HG02678 (cell line): ENCODE data around the gene SERP2.

Source experiments
- ATAC-seq: cut with Tn5 transposase; IDR thresholded peaks from one replicate; pipeline ENCODE4 v1.9.1; 2021; ENCODE audit warnings: mild to moderate bottlenecking, moderate library complexity; ENCODE audit not compliant: unreplicated experiment

The SERP2 gene

DNA sequence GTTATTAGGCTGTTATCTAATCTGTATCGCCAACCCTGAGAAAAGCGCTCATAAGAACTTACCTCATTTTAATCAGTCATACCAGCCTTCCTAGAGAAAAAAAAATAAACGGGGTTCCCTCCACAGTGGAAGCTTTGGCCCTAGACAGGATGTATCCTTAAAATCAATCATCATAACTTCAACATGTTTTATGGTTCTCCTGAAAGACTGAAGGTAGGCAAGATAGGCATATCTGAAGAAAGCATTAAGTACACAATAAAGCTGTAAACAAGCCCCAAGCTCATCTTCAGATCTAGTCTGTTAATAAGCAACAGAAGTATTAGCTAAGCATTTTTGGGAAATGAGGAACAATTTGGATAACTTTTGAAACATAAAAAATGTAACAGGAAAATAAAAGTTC, 18.7 kb upstream of the SERP2 start:
- ATAC-seq: no peak

DNA sequence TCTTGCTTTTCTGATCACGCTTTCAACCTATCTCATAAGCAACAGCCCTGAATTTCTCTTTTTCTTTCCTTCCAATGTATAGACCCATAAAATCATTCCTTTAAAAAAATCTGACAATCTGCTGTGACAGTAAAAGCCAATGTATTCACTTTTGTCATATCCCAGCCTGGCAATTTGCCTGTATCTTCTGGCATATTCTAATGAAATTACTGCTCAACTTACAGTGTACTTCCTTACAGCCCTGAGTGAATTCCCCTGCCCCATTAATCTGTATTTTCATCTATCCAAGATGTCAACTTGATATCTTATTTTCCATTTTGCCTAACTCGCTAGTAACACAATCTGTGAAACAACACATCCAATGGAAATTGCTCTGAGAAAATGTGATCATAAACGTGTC, 18.0 kb upstream of the SERP2 start:
- no peak for ATAC-seq

DNA sequence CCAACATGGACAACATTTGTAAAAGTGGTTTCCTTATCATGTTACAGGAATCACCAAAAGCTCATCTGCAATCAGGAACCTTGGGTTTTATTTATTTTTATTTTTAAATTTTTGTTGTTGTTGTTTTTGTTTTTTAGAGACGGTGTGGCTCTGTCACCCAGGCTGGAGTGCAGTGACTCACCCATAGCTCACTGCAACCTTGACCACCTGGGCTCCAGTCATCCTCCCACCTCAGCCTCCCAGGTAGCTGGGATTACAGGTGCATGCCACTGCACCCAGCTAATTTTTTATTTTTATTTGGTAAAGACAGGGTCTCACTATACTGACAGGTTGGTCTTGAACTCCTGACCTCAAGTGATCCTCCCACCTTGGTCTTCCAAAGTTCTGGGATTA, 13.6 kb upstream of the SERP2 start:
- ATAC-seq: no peak

DNA sequence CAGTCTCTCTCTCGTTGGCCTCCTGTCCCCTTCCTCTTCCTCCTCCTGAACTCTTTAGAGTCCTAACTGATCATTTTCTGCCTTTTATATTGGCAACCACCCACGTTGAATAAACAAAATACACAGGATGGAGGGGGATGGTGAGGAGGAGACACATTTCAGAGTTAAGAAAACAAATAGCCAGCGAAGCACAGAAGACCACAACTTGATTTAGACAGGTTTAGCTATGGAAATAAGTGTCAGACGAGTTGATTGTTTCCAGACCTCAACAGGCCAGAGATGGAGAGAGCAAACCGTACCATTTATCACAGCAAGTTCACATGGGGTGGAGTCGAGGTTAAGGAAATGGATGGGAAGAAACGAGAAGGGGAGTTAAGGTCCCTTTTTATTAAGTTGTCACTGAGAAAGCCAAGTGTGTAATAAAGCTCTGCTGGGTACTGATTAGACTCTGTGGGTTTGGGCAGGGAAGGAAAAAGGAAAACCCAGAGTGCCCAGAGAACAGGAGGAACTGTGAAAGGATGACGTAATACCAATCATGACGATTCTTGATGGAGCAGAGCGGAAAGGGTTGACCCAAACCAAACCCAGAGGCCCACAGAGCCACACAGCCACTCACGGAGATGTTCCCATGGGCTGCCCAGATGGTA, 11.1 kb upstream of the SERP2 start:
- ATAC-seq: no peak

DNA sequence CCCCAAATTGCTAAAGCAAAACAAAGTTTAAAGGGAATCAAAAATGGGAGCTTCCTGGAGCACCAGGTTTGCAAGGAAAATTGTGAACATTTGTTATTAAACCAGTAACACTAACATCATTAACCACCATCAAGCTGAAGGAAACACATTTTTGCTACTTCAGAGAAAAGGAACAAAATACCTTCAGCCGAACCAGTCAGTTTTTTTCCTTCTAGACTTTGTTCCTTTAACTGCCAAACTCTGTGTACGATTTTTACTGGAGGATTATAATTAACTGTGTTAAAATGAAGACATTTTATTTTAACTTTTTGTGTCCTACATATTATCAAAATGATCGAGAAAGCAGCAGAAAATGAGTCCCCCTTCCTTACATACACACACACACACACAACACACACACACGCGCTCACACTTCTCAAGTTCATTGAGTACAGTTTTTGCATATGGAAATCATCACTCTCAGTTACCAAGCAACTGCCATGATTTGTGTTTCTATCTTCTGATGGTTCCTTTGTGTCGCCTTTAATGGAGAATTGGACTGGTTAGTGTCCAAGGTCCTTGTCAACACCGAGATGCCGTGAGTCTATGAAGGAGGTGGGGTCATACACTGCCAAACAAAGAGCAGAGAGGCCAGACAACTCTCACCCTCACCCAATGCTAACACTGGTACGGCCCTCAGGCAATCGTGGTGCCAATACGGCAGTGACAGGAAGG, 9.8 kb upstream of the SERP2 start:
- no peak for ATAC-seq

DNA sequence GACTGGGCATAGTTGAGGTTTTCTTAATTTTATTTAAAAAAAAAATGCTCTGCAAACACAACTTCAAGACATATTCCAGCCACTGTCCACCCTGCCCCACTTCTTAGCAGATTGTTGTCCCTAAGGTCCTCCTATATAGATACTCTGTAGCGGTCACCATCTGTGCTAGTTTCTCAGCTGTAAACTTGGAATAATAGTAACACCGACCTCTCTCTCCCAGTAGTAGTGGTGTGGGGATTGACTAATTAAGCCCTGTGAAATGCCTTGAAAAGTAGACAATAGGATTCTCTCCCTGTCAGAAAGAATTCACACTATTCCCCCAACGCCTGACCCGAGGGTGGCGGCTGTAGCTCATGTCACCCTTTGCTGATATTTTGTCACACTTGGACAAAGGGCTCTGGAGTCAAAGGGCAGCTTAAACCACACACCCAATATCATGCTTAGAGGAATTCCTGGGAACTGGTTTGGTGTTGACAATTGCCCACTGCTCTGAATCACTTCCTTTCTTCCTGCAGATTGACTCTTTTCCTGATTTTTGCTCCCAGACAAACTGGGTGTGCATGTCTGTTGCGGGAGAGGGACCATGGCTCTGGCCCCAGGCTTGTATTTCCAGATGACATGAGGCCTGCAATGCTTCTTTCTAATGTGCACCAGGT, 9.2 kb upstream of the SERP2 start:
- no peak for ATAC-seq

DNA sequence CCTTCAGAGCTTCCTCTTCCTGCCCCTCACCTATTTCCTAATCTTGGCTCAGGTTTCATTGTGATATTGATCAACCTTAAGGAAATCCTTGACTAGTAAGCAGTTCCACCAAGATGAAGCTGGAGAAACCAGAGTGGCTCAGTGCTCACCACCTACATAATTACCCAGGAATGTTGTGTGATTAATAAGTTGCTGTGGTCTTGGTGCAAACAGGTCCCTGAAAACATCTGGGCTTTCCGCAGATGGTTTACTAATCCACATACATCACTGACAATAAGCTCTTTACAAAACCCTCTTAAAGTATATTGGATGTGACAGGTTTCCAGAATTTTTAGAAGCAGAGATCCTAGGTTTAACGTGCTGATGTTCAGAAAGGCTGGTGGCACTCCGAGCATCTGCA, 8.6 kb upstream of the SERP2 start:
- no peak for ATAC-seq

DNA sequence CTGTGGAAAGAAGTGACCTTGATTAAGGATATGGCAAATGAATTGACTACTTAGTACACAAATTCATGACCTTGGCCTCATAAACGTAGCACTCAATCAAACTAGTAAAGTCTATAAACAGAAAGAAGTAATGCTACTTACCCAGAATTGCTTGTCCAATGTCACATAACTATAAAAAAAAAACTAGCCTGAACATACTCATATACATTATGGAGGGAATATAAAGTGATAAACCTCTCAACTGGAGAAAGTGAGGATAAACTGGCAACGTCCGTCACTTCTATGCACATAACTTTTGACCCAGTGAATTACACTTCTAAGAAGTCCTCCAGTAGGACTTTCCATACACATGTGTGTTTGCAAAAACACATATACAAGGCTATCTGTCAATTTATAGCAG, 7.7 kb upstream of the SERP2 start:
- ATAC-seq: no peak

DNA sequence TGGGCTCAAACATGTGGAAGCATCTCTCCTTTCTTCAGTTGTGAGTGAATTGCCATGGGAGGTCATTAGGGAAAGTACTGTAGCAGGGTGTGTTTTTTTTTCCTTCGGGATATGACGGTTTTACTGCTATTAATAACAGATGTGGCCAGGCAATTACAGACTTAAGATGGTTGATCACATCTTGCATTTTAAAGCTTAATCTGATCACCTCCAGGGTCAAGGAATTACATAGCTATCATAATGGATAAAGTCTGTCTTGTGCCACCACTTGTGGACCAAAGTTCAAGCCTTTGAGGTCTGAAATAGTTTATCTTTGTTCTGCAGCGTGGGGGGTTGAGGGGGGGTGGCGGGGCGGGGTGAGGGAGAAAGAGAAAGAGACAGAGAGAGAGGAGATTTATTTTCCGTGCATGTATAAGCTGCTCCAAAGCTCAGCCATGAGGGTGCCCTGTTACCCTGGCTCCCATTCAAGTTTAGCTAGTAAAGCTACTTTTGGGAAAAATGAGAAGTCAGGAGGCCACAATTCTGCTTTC, 5.5 kb upstream of the SERP2 start:
- no peak for ATAC-seq

DNA sequence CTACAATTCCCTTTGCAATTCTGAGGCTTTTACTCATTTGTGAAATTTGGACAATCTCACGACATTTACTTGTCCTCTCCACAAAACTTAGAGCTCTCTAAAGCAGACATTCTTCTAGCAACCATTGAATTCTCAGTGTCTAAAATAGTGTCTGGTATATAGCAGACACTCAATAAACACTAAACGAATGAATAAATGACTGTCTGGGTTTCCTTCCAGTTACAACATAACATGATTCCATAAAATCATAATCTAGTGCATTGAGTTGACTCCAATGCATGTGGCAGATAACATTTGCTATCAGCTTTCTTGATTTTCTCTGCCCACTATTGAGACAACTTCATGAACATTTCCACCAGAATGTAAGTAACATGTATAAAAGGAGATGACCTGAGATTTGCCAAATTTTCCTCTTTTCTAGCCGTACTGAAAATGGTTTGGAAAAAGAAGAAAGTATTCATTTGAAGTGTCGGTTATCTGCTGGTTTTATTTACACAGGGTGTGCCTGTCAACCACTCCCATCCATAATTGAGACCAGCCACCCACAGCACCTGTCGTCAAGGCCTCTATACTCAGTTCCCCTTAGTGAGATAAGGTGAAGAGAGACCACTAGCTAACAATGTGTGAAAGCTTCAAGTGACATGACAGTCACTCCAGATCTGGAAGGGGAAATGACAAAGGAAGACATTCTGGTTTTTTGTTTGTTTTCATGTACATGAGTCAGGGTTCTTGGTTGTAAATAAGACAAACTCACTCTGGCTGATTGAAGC, 4.8 kb upstream of the SERP2 start:
- no peak for ATAC-seq

DNA sequence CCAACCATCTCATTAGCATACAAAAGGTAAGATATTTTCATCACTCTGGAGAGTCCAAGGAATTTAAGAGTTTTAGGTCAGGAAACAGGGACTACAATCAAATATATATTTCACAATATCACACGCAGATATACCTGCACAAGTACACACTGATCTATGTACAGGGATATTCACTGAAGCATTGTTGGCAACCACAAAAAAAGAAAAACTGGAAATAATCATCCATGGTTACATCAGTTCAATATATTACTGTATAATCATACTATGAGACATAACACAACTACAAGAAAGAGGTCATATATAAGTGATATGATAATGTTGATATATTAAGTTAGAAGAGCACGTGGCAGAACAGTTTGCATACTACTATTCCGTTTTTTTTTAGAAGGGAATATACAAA, 2.2 kb upstream of the SERP2 start:
- no peak for ATAC-seq

DNA sequence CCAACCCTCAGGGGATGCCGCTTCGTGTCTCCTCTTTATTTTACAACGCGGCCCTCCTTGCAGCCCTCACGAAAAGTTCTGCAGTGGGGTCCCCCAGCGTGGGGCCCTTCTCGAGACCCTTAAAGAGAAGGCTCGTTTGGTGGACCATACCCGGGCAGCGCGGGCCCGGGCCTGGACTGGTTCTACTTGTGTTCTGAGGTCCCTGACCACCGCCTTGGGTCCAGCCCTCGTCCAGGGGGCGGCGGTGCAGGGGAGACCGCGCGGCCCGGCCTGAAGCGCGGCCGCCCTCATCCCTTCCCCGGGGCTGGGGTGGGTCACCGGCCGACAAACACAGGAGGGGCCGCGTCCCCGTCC, 400 bp upstream of the SERP2 start:
- ATAC-seq: no peak

DNA sequence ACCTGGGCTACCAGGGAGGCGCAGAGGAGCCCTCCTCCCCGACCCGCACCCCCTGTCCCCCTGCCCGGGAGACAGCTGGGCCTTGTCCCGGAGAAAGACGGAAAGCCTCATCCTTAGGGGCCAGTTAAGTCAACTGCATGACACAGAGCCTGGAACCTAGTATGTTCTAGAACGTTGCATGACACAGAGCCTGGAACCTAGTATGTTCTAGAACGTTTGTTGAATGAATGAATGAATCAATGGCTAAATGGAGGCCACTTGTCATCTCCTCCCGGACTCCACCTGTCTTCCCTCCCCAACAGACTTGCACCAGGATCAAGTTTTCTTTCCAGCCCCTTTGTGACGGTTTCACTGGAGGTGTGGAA, 706 bp downstream of the SERP2 start:
- ATAC-seq: no peak

DNA sequence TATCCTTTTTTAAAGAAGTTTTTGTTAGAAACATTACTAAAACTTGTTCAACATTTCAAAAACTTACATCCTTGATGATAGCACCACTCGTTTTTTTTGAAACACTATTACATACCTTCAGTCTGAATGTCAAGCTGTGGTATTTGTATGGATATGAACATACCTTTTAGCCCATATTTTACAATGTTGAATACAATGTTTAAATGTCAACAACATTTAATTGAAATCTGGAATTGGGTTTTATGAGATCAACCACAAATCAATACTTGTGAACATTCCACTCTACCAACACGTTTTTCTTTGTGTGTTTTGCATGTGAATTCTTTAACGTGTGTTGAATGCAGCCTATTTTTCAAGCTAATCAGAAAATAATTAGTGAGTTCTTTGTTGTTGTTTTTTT, 4.7 kb downstream of the SERP2 start:
- ATAC-seq: no peak

DNA sequence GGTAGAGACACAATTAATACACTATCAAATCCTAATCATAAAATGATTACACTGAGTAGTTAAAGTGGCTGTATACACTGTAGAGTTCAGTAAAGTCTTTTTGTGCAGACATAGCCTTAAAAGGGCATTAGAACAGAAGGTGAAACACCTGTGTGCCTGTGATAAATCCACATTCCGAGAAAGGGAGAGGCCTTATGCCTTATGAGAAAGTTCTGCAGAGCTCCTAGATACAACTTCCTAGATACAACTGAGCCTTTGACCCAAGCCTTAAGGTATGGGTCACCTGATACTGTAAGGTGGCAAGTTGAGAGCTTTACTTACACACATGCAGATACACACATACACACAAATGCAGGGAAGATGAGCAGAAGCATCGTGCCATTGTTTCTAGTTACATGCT, 6.3 kb downstream of the SERP2 start:
- no peak for ATAC-seq

DNA sequence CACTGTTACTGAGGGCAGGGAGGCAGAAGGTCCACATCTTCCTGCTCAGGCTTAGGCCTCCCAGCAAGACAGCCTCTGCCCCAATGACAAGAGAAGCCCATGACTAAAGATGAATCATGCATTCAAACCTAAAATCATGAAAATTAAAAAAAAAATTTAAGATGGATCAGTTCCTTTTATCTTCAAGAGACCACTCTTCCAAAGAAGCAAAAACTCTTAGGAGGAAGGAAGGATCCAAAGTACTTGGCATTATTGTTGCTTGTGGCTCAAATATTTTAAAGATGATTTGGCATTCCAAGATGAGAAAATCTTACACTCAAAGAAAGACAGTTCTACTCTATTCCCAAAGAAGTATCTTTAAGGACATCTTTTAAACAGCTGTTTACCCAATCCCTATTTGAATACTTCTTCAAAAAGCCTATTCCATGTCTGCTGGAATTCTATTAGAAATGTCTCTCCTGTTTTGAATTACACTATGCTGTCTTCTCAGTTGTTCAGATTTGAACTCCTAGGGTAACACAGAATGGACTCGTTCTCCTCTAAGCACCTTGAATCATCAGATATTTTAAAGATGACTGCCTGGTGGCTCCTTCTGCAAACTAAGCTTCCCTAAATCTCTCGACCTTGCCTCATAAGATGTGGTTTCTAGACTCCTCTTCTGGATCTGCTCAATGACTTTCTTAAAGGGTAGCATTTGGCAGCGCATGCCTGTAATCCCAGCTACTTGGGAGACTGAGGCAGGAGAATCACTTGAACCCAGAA, 7.0 kb downstream of the SERP2 start:
- ATAC-seq: no peak

DNA sequence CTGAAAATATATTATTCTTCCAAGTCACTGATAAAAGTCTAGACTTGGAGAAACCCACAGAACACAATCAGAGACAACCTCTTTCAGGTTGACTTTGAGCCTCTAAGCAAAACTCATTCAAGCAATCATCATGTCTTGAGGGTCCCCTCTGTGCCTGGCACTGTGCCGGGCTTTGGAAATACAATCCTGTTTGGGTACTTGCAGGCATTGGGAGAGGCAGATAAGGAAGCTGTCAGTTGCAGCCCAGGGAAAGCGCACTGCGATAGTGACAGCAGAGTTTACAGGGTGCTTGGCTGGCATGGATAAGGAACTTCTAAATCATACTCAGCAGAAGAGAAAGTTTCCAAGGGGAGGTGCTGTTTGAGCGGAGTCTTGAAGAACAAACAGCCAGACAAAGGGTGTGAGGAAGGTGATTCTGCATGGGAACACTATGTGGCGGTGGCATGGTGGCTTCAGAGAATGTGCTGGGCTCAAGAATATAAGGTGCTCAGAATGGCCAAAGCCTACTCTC, 9.1 kb downstream of the SERP2 start:
- ATAC-seq: no peak

DNA sequence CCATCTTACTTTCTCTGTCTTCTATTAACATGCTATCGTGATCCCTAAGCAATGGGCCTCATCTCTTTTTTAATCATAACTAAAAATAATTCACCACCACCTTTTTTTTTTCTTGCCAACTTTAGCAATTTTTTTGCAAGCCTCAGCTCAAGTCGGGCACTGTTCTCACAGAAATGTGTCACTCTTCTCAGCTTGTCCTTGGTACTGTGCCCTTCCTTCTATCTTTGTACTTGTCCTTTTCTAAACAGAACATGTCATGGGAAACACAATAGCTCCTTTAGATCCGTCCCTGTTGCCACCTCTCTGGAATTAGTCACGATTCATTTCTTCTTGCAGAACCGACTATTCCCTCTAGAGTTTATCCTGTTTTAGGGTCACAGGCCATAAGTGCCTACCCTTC, 10.3 kb downstream of the SERP2 start:
- no peak for ATAC-seq

DNA sequence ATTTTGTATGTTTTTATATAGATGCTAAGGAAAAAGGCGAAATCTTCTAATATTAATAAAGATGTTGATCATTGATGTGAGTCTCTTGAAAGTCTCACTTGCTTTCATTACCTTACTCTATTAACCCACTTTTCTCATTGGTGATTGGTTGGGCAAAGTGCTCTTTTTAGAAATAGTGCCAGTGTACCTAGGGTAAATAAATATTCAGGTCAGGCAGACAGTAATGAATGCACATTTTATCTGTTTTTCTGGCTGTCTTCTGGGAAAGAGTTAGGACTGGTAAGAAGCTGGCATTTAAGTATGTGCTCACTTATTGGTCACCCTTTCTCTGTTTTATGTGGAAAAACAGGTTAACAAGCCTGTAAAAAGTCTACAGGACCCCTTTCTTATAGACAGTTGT, 11.2 kb downstream of the SERP2 start:
- no peak for ATAC-seq

DNA sequence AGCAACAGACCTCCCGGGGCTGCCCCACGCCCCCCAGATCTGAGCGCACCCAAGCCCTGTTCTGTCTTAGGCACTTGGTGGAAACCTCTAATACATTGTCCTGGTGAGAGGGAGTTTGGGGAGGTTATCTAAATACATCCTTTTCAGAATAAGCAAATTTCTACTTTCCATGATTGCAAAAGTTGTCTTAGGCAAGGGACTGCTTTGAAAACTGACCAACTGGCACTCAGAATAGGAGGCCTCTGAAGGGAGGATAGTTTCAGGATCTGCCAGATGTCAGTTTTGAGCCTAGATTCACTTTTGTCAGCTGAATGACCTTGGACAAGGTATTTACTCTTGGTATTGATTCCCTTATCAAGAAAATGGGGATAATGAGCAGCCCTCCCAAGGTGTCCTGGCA, 11.8 kb downstream of the SERP2 start:
- no peak for ATAC-seq

DNA sequence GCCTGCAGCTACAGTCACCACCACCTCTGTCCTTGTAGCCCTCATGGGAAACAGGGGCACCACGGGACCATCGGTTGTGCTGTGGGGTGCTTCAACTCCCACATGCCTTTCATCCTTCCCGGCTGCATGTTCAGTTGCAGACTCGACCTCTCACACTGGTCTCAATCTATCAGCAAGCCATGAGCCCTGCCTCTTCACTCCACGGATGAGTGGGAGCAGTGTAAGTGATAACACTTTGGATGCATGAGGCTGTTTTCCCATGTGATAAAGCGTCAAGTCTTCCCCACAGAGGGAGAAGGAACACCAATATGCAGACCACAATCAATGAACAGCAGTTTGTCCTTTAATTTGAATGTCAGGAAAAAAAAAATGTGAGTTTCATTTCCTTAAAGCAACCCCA, 12.2 kb downstream of the SERP2 start:
- ATAC-seq: no peak
